ENCODE data around the gene TRHDE.

DNA sequence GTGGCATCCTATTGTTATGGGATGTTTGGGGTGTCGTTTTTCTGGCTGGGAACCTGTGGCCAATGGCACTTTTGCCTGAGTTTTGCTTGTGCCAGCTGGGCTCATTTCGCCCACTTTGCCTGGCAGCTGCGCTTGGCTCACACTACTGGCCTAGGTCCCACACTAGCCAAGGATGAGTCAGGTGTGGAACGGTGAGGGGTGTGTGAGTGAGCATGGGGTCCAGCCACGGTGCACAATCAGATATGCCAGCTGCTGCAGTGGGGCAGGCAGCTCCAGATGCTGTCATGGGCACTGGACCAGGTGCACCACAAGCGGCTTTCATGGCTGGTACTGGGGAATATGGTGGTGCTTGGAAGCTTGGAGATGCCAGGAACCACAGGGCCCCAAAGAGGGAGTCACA lies 21.5 kb downstream of the TRHDE start:
- TF ChIP-seq, protein P1, sequence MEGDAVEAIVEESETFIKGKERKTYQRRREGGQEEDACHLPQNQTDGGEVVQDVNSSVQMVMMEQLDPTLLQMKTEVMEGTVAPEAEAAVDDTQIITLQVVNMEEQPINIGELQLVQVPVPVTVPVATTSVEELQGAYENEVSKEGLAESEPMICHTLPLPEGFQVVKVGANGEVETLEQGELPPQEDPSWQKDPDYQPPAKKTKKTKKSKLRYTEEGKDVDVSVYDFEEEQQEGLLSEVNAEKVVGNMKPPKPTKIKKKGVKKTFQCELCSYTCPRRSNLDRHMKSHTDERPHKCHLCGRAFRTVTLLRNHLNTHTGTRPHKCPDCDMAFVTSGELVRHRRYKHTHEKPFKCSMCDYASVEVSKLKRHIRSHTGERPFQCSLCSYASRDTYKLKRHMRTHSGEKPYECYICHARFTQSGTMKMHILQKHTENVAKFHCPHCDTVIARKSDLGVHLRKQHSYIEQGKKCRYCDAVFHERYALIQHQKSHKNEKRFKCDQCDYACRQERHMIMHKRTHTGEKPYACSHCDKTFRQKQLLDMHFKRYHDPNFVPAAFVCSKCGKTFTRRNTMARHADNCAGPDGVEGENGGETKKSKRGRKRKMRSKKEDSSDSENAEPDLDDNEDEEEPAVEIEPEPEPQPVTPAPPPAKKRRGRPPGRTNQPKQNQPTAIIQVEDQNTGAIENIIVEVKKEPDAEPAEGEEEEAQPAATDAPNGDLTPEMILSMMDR (IDR thresholded peaks at IDR 0.05; ENCODE audit: low read depth, low read length), result no peak
- no peak for TF ChIP-seq EZH2phosphoT487 (IDR thresholded peaks at IDR 0.05; ENCODE audit: low read depth)
